WERI-Rb-1 (cell line): Measurements from ENCODE around the gene SYTL3.

Experiments
- DNase-seq: peaks from one replicate; pipeline ENCODE4 v3.0.0-alpha.2; 2020
- H3K27ac ChIP-seq: fragments of 250-450 bp; sonication (Bioruptor Pico); 2 replicates; pipeline ENCODE4 v1.5.1; 2020; ENCODE audit warnings: mild to moderate bottlenecking, moderate library complexity
- H3K27me3 ChIP-seq: fragments of 250-450 bp; sonication (Bioruptor Pico); 2 replicates; pipeline ENCODE4 v1.5.1; 2021; ENCODE audit warnings: mild to moderate bottlenecking, low read depth, moderate library complexity; ENCODE audit not compliant: insufficient read depth, severe bottlenecking
- H3K36me3 ChIP-seq: fragments of 250-450 bp; sonication (Bioruptor Pico); 2 replicates; pipeline ENCODE4 v1.5.1; 2020; ENCODE audit warnings: mild to moderate bottlenecking, moderate library complexity
- H3K4me3 ChIP-seq: 2 replicates; pipeline ENCODE4 v1.5.1; 2011; ENCODE audit warnings: low read depth, mild to moderate bottlenecking, control low read depth, low read length
- H3K9me3 ChIP-seq: fragments of 250-450 bp; sonication (Bioruptor Pico); 2 replicates; pipeline ENCODE4 v1.5.1; 2021; ENCODE audit warnings: mild to moderate bottlenecking, moderate library complexity; ENCODE audit not compliant: severe bottlenecking
- CTCF ChIP-seq: IDR thresholded peaks from 2 replicates; pipeline ENCODE4 v1.5.1; 2011; ENCODE audit warnings: low read depth, mild to moderate bottlenecking, control low read depth, inconsistent platforms, low read length

SYTL3 gene

GRCh38 chr6:158644231-158645063 lies 5.4 kb upstream of the SYTL3 start, which contains the start of gene DYNLT1:
Gene DYNLT1 (minus strand): TSS chr6:158644743. CDS start chr6:158644708, 35 bp downstream.
- DNase-seq, result peak; percentile 95
- no peaks in the 10 kb centered on the region for H3K9me3 ChIP-seq
- H3K27me3 ChIP-seq, result no peaks in the 10 kb centered on the region
- no peak for TF ChIP-seq CTCF
- H3K4me3 ChIP-seq, result peak within 1 kb of the TSS; percentile 93
- H3K27ac ChIP-seq, result peak within 1 kb of the TSS; percentile 96
- no peaks in the 10 kb centered on the region; the same call in none of the 2 replicates for H3K36me3 ChIP-seq

GRCh38 chr6:158645064-158646022 lies 4.5 kb upstream of the SYTL3 start:
- no peak for DNase-seq
- Histone ChIP-seq H3K36me3 (no peaks in the 10 kb centered on the region; the same call in 1 of the 2 replicates), H3K4me3 (peak overlapping the region; percentile 93), H3K27me3 (no peaks in the 10 kb centered on the region), H3K9me3 (no peaks in the 10 kb centered on the region), H3K27ac (peak overlapping the region; percentile 96)
- no peak for TF ChIP-seq CTCF

DNA sequence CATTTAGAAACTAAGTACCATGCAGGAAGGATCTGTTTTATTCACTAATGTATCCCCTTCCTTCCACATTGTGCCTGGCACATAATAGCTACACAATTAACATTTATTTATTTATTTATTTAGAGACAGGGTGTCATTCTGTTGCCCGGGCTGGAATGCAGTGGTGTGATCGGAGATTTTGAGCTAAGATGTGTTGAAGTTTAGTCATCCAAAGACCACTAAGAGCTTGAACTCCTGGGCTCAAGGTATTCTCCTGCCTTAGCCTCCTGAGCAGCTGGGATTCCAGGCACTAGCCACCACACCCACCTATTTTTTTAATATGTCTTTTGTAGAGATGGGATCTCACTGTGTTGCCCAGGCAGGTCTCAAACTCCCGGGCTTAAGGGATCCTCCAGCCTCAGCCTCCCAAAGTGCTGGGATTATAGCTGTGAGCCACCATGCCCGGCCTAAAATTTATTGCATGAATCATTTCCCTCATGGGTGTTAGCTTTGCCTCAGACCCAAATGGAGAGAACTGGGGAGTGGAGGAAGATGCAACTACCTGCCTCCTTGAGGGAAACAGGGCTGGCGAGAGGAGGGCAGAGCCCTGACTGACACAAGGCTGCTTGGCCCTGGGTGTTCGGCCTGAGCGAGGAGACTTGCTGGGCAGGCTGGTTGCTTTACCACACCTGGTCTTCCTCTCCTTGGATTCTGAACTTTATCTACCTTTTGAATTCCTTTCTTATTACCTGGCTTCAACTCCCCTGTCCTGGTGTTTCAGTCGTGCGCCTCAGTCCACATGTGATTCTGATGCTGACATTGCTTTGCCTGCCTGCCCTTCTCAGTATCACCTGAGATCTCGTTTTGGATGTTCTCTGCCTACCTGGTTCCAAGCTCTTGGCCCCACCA lies 3.6 kb upstream of the SYTL3 start:
- Histone ChIP-seq H3K4me3 (no peak overlapping the region), H3K27ac (no peak overlapping the region), H3K36me3 (no peaks in the 10 kb centered on the region; the same call in 1 of the 2 replicates), H3K27me3 (no peaks in the 10 kb centered on the region), H3K9me3 (peaks cover 3% of the 10 kb centered on the region)
- no peak for DNase-seq
- no peak for TF ChIP-seq CTCF

GRCh38 chr6:158647501-158647900 lies 2.4 kb upstream of the SYTL3 start:
- DNase-seq, result no peak

More at GRCh38 chr6:158647501-158647900, 2.4 kb upstream of the SYTL3 start:
- H3K27ac ChIP-seq, result no peak overlapping the region
- H3K9me3 ChIP-seq, result peaks cover 3% of the 10 kb centered on the region
- no peaks in the 10 kb centered on the region; the same call in 1 of the 2 replicates for H3K36me3 ChIP-seq
- H3K27me3 ChIP-seq, result no peaks in the 10 kb centered on the region
- no peak for TF ChIP-seq CTCF
- no peak overlapping the region for H3K4me3 ChIP-seq
